SK-N-SH treated with all-trans-retinoic acid at 6 μM for 48 hours (cell line): Measurements from ENCODE around the gene BSG.

ENCODE experiments used
- CREB5 ChIP-seq: fragments of 250-450 bp; sonication (Bioruptor Pico); IDR thresholded peaks from 2 replicates; pipeline ENCODE4 v1.5.1; 2020; ENCODE audit warnings: low read depth, mild to moderate bottlenecking, moderate library complexity
- POU6F1 ChIP-seq: fragments of 250-450 bp; sonication (Bioruptor Pico); IDR thresholded peaks from 2 replicates; pipeline ENCODE4 v1.8.0; 2021; ENCODE audit warnings: low read depth, mild to moderate bottlenecking, moderate library complexity, borderline replicate concordance
- RARB ChIP-seq: fragments of 250-450 bp; sonication (Bioruptor Pico); IDR thresholded peaks from 2 replicates; pipeline ENCODE4 v1.8.0; 2021; ENCODE audit warnings: mild to moderate bottlenecking, moderate library complexity
- ZFP30 ChIP-seq: fragments of 450-650 bp; formaldehyde crosslinking; IDR thresholded peaks from 2 replicates; pipeline ENCODE4 v1.5.0; 2022; ENCODE audit warnings: mild to moderate bottlenecking, moderate library complexity
- TF ChIP-seq, protein P1 (sequence below): fragments of 250-450 bp; sonication (Bioruptor Pico); IDR thresholded peaks from 2 replicates; pipeline ENCODE4 v1.8.0; 2020; ENCODE audit warnings: mild to moderate bottlenecking, moderate library complexity, borderline replicate concordance

GRCh38 chr19:625257-625656, 52.9 kb downstream of the BSG start:
- TF ChIP-seq, protein P1, sequence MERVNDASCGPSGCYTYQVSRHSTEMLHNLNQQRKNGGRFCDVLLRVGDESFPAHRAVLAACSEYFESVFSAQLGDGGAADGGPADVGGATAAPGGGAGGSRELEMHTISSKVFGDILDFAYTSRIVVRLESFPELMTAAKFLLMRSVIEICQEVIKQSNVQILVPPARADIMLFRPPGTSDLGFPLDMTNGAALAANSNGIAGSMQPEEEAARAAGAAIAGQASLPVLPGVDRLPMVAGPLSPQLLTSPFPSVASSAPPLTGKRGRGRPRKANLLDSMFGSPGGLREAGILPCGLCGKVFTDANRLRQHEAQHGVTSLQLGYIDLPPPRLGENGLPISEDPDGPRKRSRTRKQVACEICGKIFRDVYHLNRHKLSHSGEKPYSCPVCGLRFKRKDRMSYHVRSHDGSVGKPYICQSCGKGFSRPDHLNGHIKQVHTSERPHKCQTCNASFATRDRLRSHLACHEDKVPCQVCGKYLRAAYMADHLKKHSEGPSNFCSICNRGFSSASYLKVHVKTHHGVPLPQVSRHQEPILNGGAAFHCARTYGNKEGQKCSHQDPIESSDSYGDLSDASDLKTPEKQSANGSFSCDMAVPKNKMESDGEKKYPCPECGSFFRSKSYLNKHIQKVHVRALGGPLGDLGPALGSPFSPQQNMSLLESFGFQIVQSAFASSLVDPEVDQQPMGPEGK (CRISPR knock-in tag): no peak
- TF ChIP-seq POU6F1 (CRISPR knock-in tag) (no peak), CREB5 (CRISPR knock-in tag) (no peak), RARB (CRISPR knock-in tag) (no peak), ZFP30 (no peak)
